Activated naive CD4-positive, alpha-beta T cell treated with anti-CD3 and anti-CD28 coated beads for 36 hours (primary cell): Measurements from ENCODE around the gene ADRA2A. TPM values are rescaled to one million over a fixed set of nuclear protein-coding genes. Genes with fewer than 3 reads are reported as not detected.

ENCODE experiments used
- CTCF ChIA-PET: fragments of 350-600 bp; sonication (Branson Sonifier 250); formaldehyde crosslinking; loops from one replicate; lab custom pipeline; 2021; ENCODE audit warnings: antibody characterized with exemption; lab: Charles Lee
- DNase-seq: peaks from one replicate; pipeline ENCODE4 v3.0.0-alpha.2; 2020
- H3K27ac Mint-ChIP-seq: one replicate; pipeline ENCODE4 v1.8.0; 2021; ENCODE audit warnings: mild to moderate bottlenecking, mixed read lengths
- H3K27me3 Mint-ChIP-seq: one replicate; pipeline ENCODE4 v1.8.0; 2021; ENCODE audit warnings: low read depth, mixed read lengths
- H3K36me3 Mint-ChIP-seq: one replicate; pipeline ENCODE4 v1.8.0; 2021; ENCODE audit warnings: low read depth, mixed read lengths
- H3K4me1 Mint-ChIP-seq: one replicate; pipeline ENCODE4 v1.8.0; 2021; ENCODE audit warnings: low read depth, mixed read lengths
- H3K4me3 Mint-ChIP-seq: one replicate; pipeline ENCODE4 v1.8.0; 2021; ENCODE audit warnings: mild to moderate bottlenecking, moderate library complexity, mixed read lengths
- H3K9me3 Mint-ChIP-seq: one replicate; pipeline ENCODE4 v1.8.0; 2021; ENCODE audit warnings: mixed read lengths
- intact Hi-C: fragments of 100-400 bp; cut with micrococcal nuclease; formaldehyde crosslinking; loops from one replicate; pipeline ENCODE4 v1.15.1; 2023
- total RNA-seq, 2 experiments: library from RNA; stranded (reverse); gene quantifications; one replicate each; pipeline ENCODE4 v1.2.3, GENCODE V29; 2021

Gene ADRA2A
- total RNA-seq, 2 experiments from 2014 or later, result not detected

DNA sequence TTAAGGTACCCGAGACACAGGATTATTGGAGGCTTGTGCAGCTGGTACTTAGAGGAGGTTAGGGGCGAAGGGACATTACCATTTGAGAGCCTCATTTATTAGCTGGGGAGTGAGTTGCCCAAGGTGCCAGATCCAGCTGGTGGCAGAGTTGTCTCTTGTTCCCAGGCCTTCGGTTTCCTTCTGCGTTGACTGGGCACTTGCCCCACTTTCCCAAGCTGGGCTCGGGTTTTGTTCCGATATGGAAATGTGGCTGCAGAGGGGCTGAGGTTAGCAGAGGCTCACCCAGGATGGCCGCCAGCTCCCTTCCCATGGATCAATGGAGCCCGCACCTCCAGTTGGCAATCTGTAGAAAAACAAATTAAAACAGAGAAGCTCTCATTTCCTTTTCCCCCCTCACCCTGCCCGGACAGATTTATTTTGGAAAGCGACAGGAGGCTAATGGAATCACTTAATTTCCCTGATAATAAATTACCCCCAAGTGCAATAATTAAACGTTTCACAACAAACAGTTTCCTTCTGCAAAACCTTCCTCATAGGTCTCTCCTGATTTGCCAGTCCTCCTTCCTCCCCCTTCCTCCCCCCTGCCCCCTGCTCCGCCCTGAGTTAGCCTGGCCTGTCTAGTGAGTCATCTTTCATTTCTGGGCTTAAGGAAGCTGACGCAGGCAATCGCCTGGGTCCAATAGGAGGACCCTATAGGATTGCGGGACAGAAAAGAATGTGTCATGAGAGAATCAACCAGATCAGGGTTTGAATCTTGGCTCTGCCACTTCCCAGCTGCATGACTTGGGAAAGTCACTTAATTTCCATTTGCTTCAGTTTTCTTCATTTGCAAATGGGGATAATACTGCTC lies 51.7 kb downstream of the ADRA2A start:
- Mint-ChIP-seq H3K36me3 (no peaks in the 10 kb centered on the region), H3K9me3 (no peaks in the 10 kb centered on the region), H3K4me1 (no peaks in the 10 kb centered on the region), H3K27me3 (peaks cover 2% of the 10 kb centered on the region), H3K4me3 (no peak overlapping the region), H3K27ac (no peak overlapping the region)
- no peak for DNase-seq
- CTCF ChIA-PET, result no interaction called here
- intact Hi-C loops, result no loop called here

DNA sequence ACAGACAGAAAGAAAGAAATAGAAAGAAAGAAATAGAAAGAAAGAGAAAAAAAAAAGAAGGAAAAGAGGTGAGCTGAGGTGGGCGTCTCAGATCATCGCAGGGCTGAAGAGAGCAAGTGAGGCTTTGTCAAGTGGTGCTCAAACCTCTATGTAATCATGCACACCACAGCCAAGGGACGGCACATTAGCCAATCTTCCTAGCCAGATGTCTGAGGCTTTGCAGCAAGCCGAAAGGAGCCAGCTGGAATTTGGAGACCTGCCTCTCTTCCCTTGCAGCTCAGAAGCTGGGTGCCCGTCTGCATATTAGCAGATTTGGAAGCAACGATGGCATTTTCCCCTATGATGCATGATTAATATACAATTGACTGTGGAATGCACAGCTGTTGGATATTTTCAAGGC lies 52.5 kb downstream of the ADRA2A start:
- DNase-seq, result no peak
- no peak overlapping the region for H3K27ac Mint-ChIP-seq
- no peaks in the 10 kb centered on the region for H3K4me1 Mint-ChIP-seq
- H3K9me3 Mint-ChIP-seq, result no peaks in the 10 kb centered on the region
- no peak overlapping the region for H3K4me3 Mint-ChIP-seq
- intact Hi-C loops, result no loop called here
- CTCF ChIA-PET, result interaction anchor here (0.6 kb wide), 1 partner anchor 63 kb away, joined by 3 read pairs; no protein-coding TSS in a partner anchor
- H3K27me3 Mint-ChIP-seq, result peaks cover 2% of the 10 kb centered on the region
- no peaks in the 10 kb centered on the region for H3K36me3 Mint-ChIP-seq

DNA sequence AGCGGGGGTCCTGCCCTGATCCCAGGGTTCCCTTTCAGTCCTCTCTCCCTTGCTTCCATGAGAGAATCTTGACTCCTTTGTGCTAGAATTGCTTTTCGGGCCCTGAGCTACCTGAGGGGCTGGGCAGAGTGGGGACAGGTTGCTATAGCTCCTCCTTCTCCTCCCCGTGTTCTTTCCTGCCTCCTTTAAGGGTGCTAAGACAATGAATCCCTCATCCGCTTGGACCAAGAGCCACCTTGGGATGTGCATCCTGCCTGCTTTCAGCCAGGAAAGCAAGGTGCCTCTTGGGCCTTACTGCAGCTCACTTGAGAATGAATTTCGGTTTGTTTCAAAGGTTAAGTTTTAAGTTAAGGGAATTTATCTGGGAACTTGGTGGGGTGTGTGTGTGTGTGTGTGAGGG lies 53.6 kb downstream of the ADRA2A start:
- intact Hi-C loops, result no loop called here
- Mint-ChIP-seq H3K9me3 (no peaks in the 10 kb centered on the region), H3K27me3 (peaks cover 6% of the 10 kb centered on the region), H3K27ac (no peak overlapping the region), H3K4me3 (no peak overlapping the region), H3K36me3 (no peaks in the 10 kb centered on the region), H3K4me1 (no peaks in the 10 kb centered on the region)
- CTCF ChIA-PET, result no interaction called here
- DNase-seq, result no peak

Other genes with a start within 250 kb of the ADRA2A start
- 100 to 1,000 TPM; 143 to 146 TPM for gene PDCD4, start 205.1 kb upstream of the ADRA2A start, total RNA-seq
- gene BBIP1, start 157.8 kb upstream of the ADRA2A start, total RNA-seq, result 10 to 100 TPM; 37.2 to 42.6 TPM
- gene SHOC2, start 157.4 kb upstream of the ADRA2A start, total RNA-seq, result 10 to 100 TPM; 24.9 to 27.2 TPM